Naive thymus-derived CD4-positive, alpha-beta T cell (primary cell): ENCODE results near the gene PAX3. TPM values are rescaled to one million over a fixed set of nuclear protein-coding genes. Genes with fewer than 3 reads are reported as not detected.
A peak's percentile ranks its signal among the peaks of the same experiment; 100 is the strongest.

Source experiments
- ATAC-seq: fragments of 150-1000 bp; cut with Tn5 transposase; 2 replicates; pipeline ENCODE4 v1.10.0; 2021; ENCODE audit warnings: mild to moderate bottlenecking, moderate library complexity
- CTCF ChIA-PET: fragments of 350-600 bp; sonication (Branson Sonifier 250); formaldehyde crosslinking; loops from one replicate; lab custom pipeline; 2021; ENCODE audit warnings: antibody characterized with exemption; lab: Charles Lee
- POLR2A ChIA-PET: fragments of 350-600 bp; sonication (Branson Sonifier 250); formaldehyde crosslinking; loops from one replicate; lab custom pipeline; 2021; ENCODE audit warnings: antibody characterized with exemption, inconsistent platforms; lab: Charles Lee
- DNase-seq, 9 donors: peaks; one replicate each; pipeline versions ENCODE4 v3.0.0 to v3.0.0-alpha.2; 2020 to 2022; ENCODE audit warnings: mixed read lengths in 1 of 9
- H3K27ac ChIP-seq: one replicate; pipeline ENCODE4 v1.7.0; 2013; ENCODE audit warnings: mild to moderate bottlenecking, low read depth, low read length, moderate library complexity
- H3K27me3 ChIP-seq, 2 donors: one replicate each; pipeline ENCODE4 v1.7.0; 2013; ENCODE audit warnings: low read length in 2 of 2, mild to moderate bottlenecking in 2 of 2, moderate library complexity in 2 of 2; ENCODE audit not compliant: control insufficient read depth in 2 of 2, insufficient read depth in 2 of 2
- H3K36me3 ChIP-seq, 3 experiments: 1 replicate in 2 of 3; 2 replicates in 1 of 3; pipeline ENCODE4 v1.7.0; 2013; ENCODE audit warnings: low read length in 3 of 3, mild to moderate bottlenecking in 3 of 3, moderate library complexity in 1 of 3; ENCODE audit not compliant: insufficient read depth in 3 of 3, control insufficient read depth in 2 of 3
- H3K4me1 ChIP-seq, 2 donors: one replicate each; pipeline ENCODE4 v1.7.0; 2013; ENCODE audit warnings: low read length in 2 of 2, mild to moderate bottlenecking in 2 of 2, moderate library complexity in 1 of 2; ENCODE audit not compliant: control insufficient read depth in 2 of 2, insufficient read depth in 2 of 2
- H3K4me3 ChIP-seq: 2 replicates; pipeline ENCODE4 v1.7.0; 2013; ENCODE audit warnings: mild to moderate bottlenecking, low read length
- H3K9me3 ChIP-seq, 3 experiments: 1 replicate in 2 of 3; 2 replicates in 1 of 3; pipeline ENCODE4 v1.7.0; 2013; ENCODE audit warnings: low read length in 3 of 3; ENCODE audit not compliant: control insufficient read depth in 2 of 3
- H3K27ac Mint-ChIP-seq, 9 donors: one replicate each; pipeline ENCODE4 v1.8.0; 2020 to 2022; ENCODE audit warnings: mixed read lengths in 9 of 9, mild to moderate bottlenecking in 8 of 9, moderate library complexity in 5 of 9, inconsistent platforms in 2 of 9
- H3K27me3 Mint-ChIP-seq, 5 donors: one replicate each; pipeline ENCODE4 v1.8.0; 2021 to 2022; ENCODE audit warnings: mixed read lengths in 5 of 5, mild to moderate bottlenecking in 1 of 5
- H3K36me3 Mint-ChIP-seq, 5 donors: one replicate each; pipeline ENCODE4 v1.8.0; 2020 to 2022; ENCODE audit warnings: mixed read lengths in 5 of 5, mild to moderate bottlenecking in 3 of 5, inconsistent platforms in 1 of 5
- H3K4me1 Mint-ChIP-seq, 7 donors: one replicate each; pipeline ENCODE4 v1.8.0; 2020 to 2022; ENCODE audit warnings: mixed read lengths in 7 of 7, mild to moderate bottlenecking in 3 of 7, inconsistent platforms in 1 of 7
- H3K4me3 Mint-ChIP-seq, 10 donors: one replicate each; pipeline ENCODE4 v1.8.0; 2020 to 2022; ENCODE audit warnings: mild to moderate bottlenecking in 10 of 10, mixed read lengths in 10 of 10, moderate library complexity in 6 of 10, inconsistent platforms in 2 of 10
- H3K9me3 Mint-ChIP-seq, 11 donors: one replicate each; pipeline ENCODE4 v1.8.0; 2020 to 2022; ENCODE audit warnings: mixed read lengths in 11 of 11, mild to moderate bottlenecking in 4 of 11, inconsistent platforms in 1 of 11, moderate library complexity in 1 of 11
- intact Hi-C, 2 donors: fragments of 100-400 bp; cut with micrococcal nuclease; formaldehyde crosslinking; loops; one replicate each; pipeline ENCODE4 v1.15.1; 2023
- polyA plus RNA-seq, 2 donors: library from polyadenylated mRNA; unstranded; fragments of 300-500 nt; fragmentation: Illumina TruSeq; gene quantifications; one replicate each; pipeline ENCODE4 v1.2.3, GENCODE V29; 2021
- total RNA-seq, 6 experiments: library from RNA in 5 of 6; stranded (reverse) in 5 of 6; gene quantifications; 1 replicate in 5 of 6; 2 replicates in 1 of 6; pipeline ENCODE4 v1.2.3 and lab custom pipeline; 2021 to 2026

PAX3 gene
- total RNA-seq, result not detected
- not detected for polyA plus RNA-seq
- total RNA-seq (lab: John Stamatoyannopoulos, UW), result not detected

DNA sequence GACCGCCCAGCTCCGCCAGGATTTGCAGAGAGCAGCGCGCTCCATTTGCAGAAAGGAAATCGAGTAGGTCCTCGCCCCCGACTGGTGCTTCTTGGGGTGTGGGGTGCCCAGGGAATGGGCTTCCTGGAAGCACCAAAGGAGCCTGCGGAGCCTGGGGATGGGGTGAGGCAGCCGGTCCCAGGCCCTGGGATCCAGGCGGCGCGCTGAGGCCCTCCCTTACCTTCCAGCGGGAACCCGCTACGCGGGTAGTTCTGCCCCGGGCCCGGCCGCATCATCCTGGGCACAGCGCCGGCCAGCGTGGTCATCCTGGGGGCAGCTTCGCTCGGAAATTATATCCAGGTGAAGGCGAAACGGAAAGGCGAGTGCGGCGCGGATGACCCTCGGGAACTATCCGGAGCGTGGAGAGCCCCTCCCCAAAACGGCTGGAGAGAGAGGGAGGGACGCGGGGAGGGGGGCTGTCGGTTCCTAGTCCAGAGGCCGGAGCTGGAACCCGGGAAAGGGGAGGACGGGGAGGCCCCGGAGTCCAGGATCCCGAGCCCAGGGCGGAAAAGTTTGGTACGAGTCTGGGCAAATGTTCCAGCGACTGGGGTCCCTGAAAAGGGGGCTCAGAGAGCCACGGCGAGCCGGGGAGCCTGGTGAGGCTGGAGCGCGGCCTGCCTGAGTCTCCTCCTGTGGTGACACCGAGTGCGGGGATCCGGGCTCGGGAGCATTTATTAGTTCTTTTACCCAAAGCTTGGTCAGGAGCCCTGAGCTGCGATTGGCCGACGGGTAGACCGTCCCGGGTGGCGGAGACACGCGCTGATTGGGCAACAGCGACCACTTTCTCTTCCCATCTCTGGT, at the start of gene PAX3:
Gene PAX3 (minus strand): TSS at position 688 of the 840 bp plus-strand sequence. CDS start 383 bp downstream, at position 305.
- H3K4me1 ChIP-seq, result peaks cover 0 to 5% of the 10 kb centered on the region in 2 donors
- peaks cover 9 to 33% of the 10 kb centered on the region in 2 donors for H3K27me3 ChIP-seq
- Mint-ChIP-seq H3K4me1 (peaks cover 30 to 49% (median 38%) of the 10 kb centered on the region in 7 donors), H3K4me3 (peak within 1 kb of the TSS in 7 of 10 donors; percentile 3 to 54 (median 32)), H3K27ac (peak within 1 kb of the TSS in 1 of 9 donors; percentile 75), H3K27me3 (peaks cover 84 to 99% (median 92%) of the 10 kb centered on the region in 5 donors), H3K9me3 (peaks cover 6 to 29% (median 10%) of the 10 kb centered on the region in 11 donors), H3K36me3 (peaks cover 3 to 15% (median 9%) of the 10 kb centered on the region in 5 donors)
- no peak within 1 kb of the TSS for H3K4me3 ChIP-seq
- POLR2A ChIA-PET, result no interaction called here
- no peaks in the 10 kb centered on the region for H3K9me3 ChIP-seq
- DNase-seq (no peak), ATAC-seq (no peak)
- H3K27ac ChIP-seq, result no peak within 1 kb of the TSS
- no peaks in the 10 kb centered on the region for H3K36me3 ChIP-seq
- intact Hi-C loops, result no loop called here
- CTCF ChIA-PET, result no interaction called here

- no peak overlapping the region for H3K27ac Mint-ChIP-seq
- Histone ChIP-seq H3K27ac (no peak overlapping the region), H3K36me3 (no peaks in the 10 kb centered on the region), H3K9me3 (no peaks in the 10 kb centered on the region), H3K4me1 (no peaks in the 10 kb centered on the region), H3K4me3 (no peak overlapping the region), H3K27me3 (no peaks in the 10 kb centered on the region)
- H3K36me3 Mint-ChIP-seq, result no peaks in the 10 kb centered on the region
- no peaks in the 10 kb centered on the region for H3K4me1 Mint-ChIP-seq
- DNase-seq (no peak), ATAC-seq (no peak)
- peaks cover 0 to 5% (median 0%) of the 10 kb centered on the region in 11 donors for H3K9me3 Mint-ChIP-seq
- intact Hi-C loops, result no loop called here
- CTCF ChIA-PET, result no interaction called here
- peaks cover 0 to 9% (median 0%) of the 10 kb centered on the region in 5 donors for H3K27me3 Mint-ChIP-seq
- H3K4me3 Mint-ChIP-seq, result no peak overlapping the region
- POLR2A ChIA-PET, result no interaction called here
These were observed 42.5 kb upstream of the PAX3 start for GRCh38 chr2:222341331-222341730.

DNA sequence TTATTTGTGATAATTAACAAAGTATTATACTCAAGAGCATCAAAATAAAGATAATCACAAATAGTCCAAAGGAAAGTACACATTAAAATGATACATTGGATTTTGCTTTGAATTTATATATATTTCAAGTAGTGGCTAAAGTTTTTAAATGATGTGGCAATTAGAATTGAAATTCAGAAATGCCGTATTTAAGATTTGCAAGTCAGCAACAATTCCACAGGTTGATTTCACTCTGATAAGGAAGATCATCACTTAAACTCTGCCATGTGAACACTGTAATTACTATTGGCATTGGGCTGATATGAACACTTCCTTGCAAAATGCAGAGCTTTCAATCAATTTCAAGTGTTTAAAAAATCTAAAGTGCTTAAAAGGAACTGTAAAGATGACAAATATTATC, 39.6 kb upstream of the PAX3 start:
- Histone ChIP-seq H3K27me3 (no peaks in the 10 kb centered on the region), H3K9me3 (peaks cover 0 to 15% (median 0%) of the 10 kb centered on the region in 3 experiments), H3K4me1 (no peaks in the 10 kb centered on the region), H3K36me3 (no peaks in the 10 kb centered on the region), H3K27ac (no peak overlapping the region), H3K4me3 (no peak overlapping the region)
- ATAC-seq, result no peak
- intact Hi-C loops, result no loop called here
- DNase-seq, result no peak
- peaks cover 0 to 5% (median 0%) of the 10 kb centered on the region in 5 donors for H3K36me3 Mint-ChIP-seq
- peaks cover 0 to 23% (median 10%) of the 10 kb centered on the region in 11 donors for H3K9me3 Mint-ChIP-seq
- peaks cover 0 to 13% (median 3%) of the 10 kb centered on the region in 5 donors for H3K27me3 Mint-ChIP-seq
- ChIA-PET CTCF (no interaction called here), POLR2A (no interaction called here)
- H3K4me1 Mint-ChIP-seq, result no peaks in the 10 kb centered on the region
- H3K27ac Mint-ChIP-seq, result no peak overlapping the region
- no peak overlapping the region for H3K4me3 Mint-ChIP-seq

DNA sequence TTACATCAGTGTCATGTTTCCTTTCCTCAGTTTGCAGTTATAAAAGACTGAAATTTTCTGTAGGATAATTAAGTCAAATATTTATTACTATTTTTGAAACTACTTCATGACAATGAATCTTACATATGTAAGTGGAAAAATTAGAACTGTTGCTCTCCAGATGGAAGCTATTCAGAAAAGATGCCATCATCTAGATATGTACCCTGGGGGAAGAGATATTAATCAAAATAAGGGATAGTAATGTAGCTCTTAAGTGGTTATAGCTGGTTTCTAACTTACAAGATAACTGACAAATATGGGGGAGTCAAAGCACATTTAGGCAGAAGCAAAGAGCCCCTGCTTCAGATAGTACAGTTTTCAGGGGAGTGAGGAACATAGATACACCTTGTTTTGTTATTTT, 38.1 kb upstream of the PAX3 start:
- H3K4me3 Mint-ChIP-seq, result no peak overlapping the region
- ChIA-PET POLR2A (no interaction called here), CTCF (interaction anchor here (0.7 kb wide), 1 partner anchor 199 kb away, joined by 3 read pairs; no protein-coding TSS in a partner anchor)
- no peak overlapping the region for H3K27ac ChIP-seq
- no peaks in the 10 kb centered on the region for H3K36me3 ChIP-seq
- H3K27ac Mint-ChIP-seq, result no peak overlapping the region
- intact Hi-C loops, result no loop called here
- ATAC-seq, result no peak
- no peaks in the 10 kb centered on the region for H3K4me1 Mint-ChIP-seq
- H3K36me3 Mint-ChIP-seq, result peaks cover 0 to 5% (median 0%) of the 10 kb centered on the region in 5 donors
- H3K27me3 ChIP-seq, result no peaks in the 10 kb centered on the region
- peaks cover 0 to 15% (median 0%) of the 10 kb centered on the region in 3 experiments for H3K9me3 ChIP-seq
- H3K9me3 Mint-ChIP-seq, result peaks cover 4 to 33% (median 14%) of the 10 kb centered on the region in 11 donors
- H3K27me3 Mint-ChIP-seq, result peaks cover 3 to 16% (median 8%) of the 10 kb centered on the region in 5 donors
- H3K4me3 ChIP-seq, result no peak overlapping the region
- no peak for DNase-seq
- H3K4me1 ChIP-seq, result no peaks in the 10 kb centered on the region

GRCh38 chr2:222336442-222336841, 37.6 kb upstream of the PAX3 start:
- H3K4me1 Mint-ChIP-seq, result no peaks in the 10 kb centered on the region
- H3K27me3 Mint-ChIP-seq, result peaks cover 3 to 17% (median 13%) of the 10 kb centered on the region in 5 donors
- POLR2A ChIA-PET, result no interaction called here
- ATAC-seq (no peak), DNase-seq (no peak)
- Histone ChIP-seq H3K27ac (no peak overlapping the region), H3K9me3 (peaks cover 0 to 15% (median 0%) of the 10 kb centered on the region in 3 experiments), H3K27me3 (no peaks in the 10 kb centered on the region), H3K4me1 (no peaks in the 10 kb centered on the region), H3K4me3 (no peak overlapping the region), H3K36me3 (no peaks in the 10 kb centered on the region)
- intact Hi-C loops, result no loop called here
- no peak overlapping the region for H3K27ac Mint-ChIP-seq
- peaks cover 0 to 5% (median 0%) of the 10 kb centered on the region in 5 donors for H3K36me3 Mint-ChIP-seq
- CTCF ChIA-PET, result no interaction called here
- no peak overlapping the region for H3K4me3 Mint-ChIP-seq
- peaks cover 4 to 35% (median 14%) of the 10 kb centered on the region in 11 donors for H3K9me3 Mint-ChIP-seq

DNA sequence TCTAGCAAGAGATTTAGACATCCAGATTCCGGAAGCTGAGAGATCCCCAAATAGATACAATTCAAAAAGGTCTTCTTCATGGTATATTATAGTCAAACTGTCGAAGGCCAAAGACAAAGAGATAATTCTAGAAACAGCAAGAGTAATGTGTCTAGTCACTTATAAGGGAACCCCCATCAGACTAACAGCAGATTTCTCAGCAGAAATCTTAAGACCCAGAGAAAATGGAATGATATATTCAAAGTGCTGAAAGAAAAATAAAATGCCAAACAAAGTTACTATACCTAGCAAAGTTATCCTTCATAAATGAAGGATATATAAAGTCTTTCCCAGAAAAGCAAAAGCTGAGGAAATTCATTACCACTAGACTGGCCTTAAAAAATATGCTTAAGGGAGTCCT, 36.1 kb upstream of the PAX3 start:
- Histone ChIP-seq H3K4me3 (no peak overlapping the region), H3K9me3 (peaks cover 0 to 15% (median 0%) of the 10 kb centered on the region in 3 experiments), H3K27ac (no peak overlapping the region), H3K4me1 (no peaks in the 10 kb centered on the region), H3K36me3 (no peaks in the 10 kb centered on the region), H3K27me3 (no peaks in the 10 kb centered on the region)
- Mint-ChIP-seq H3K9me3 (peaks cover 4 to 35% (median 14%) of the 10 kb centered on the region in 11 donors), H3K36me3 (peaks cover 0 to 5% (median 0%) of the 10 kb centered on the region in 5 donors), H3K27ac (no peak overlapping the region), H3K27me3 (peaks cover 3 to 18% (median 16%) of the 10 kb centered on the region in 5 donors), H3K4me1 (no peaks in the 10 kb centered on the region), H3K4me3 (no peak overlapping the region)
- ChIA-PET POLR2A (no interaction called here), CTCF (no interaction called here)
- intact Hi-C loops, result no loop called here
- ATAC-seq, result no peak
- no peak for DNase-seq
